Mucosa of stomach (tissue), 1 donor: ENCODE results near the gene LRMDA.

Source experiments
- H3K27me3 ChIP-seq: one replicate; pipeline ENCODE4 v1.7.0; 2013; ENCODE audit warnings: mild to moderate bottlenecking, low read length; ENCODE audit not compliant: control insufficient read depth, insufficient read depth
- H3K36me3 ChIP-seq: one replicate; pipeline ENCODE4 v1.7.0; 2013; ENCODE audit warnings: low read length; ENCODE audit not compliant: control insufficient read depth, insufficient read depth
- H3K4me1 ChIP-seq: one replicate; pipeline ENCODE4 v1.7.0; 2013; ENCODE audit warnings: mild to moderate bottlenecking, low read length; ENCODE audit not compliant: control insufficient read depth, insufficient read depth
- H3K4me3 ChIP-seq: one replicate; pipeline ENCODE4 v1.7.0; 2013; ENCODE audit warnings: low read length
- H3K9ac ChIP-seq: one replicate; pipeline ENCODE4 v1.7.0; 2013; ENCODE audit warnings: mild to moderate bottlenecking, low read length, moderate library complexity
- H3K9me3 ChIP-seq: one replicate; pipeline ENCODE4 v1.7.0; 2013; ENCODE audit warnings: mild to moderate bottlenecking, low read length, moderate library complexity; ENCODE audit not compliant: control insufficient read depth
- donor health status: Pancreatic carcinoma.

Gene LRMDA

GRCh38 chr10:76248649-76249200 lies 817.3 kb downstream of the LRMDA start:
- Histone ChIP-seq H3K4me1 (no peaks in the 10 kb centered on the region), H3K9me3 (no peaks in the 10 kb centered on the region), H3K9ac (no peak overlapping the region), H3K36me3 (no peaks in the 10 kb centered on the region), H3K27me3 (no peaks in the 10 kb centered on the region), H3K4me3 (no peak overlapping the region)

GRCh38 chr10:76251841-76252671 lies 820.6 kb downstream of the LRMDA start:
- no peak overlapping the region for H3K4me3 ChIP-seq
- H3K27me3 ChIP-seq, result no peaks in the 10 kb centered on the region
- no peaks in the 10 kb centered on the region for H3K36me3 ChIP-seq
- no peak overlapping the region for H3K9ac ChIP-seq
- no peaks in the 10 kb centered on the region for H3K4me1 ChIP-seq
- no peaks in the 10 kb centered on the region for H3K9me3 ChIP-seq

GRCh38 chr10:76252733-76253132 lies 821.3 kb downstream of the LRMDA start:
- Histone ChIP-seq H3K4me1 (no peaks in the 10 kb centered on the region), H3K27me3 (no peaks in the 10 kb centered on the region), H3K9ac (no peak overlapping the region), H3K9me3 (no peaks in the 10 kb centered on the region), H3K4me3 (no peak overlapping the region), H3K36me3 (no peaks in the 10 kb centered on the region)

- Histone ChIP-seq H3K4me3 (no peak overlapping the region), H3K36me3 (no peaks in the 10 kb centered on the region), H3K4me1 (no peaks in the 10 kb centered on the region), H3K27me3 (no peaks in the 10 kb centered on the region), H3K9ac (no peak overlapping the region), H3K9me3 (no peaks in the 10 kb centered on the region)
These were observed 823.8 kb downstream of the LRMDA start for GRCh38 chr10:76255241-76255640.

GRCh38 chr10:76257816-76258215 lies 826.4 kb downstream of the LRMDA start:
- Histone ChIP-seq H3K36me3 (no peaks in the 10 kb centered on the region), H3K27me3 (no peaks in the 10 kb centered on the region), H3K4me1 (no peaks in the 10 kb centered on the region), H3K9ac (no peak overlapping the region), H3K9me3 (no peaks in the 10 kb centered on the region), H3K4me3 (no peak overlapping the region)

- Histone ChIP-seq H3K36me3 (no peaks in the 10 kb centered on the region), H3K4me1 (no peaks in the 10 kb centered on the region), H3K4me3 (no peak overlapping the region), H3K9me3 (no peaks in the 10 kb centered on the region), H3K27me3 (no peaks in the 10 kb centered on the region), H3K9ac (no peak overlapping the region)
These were observed 834.2 kb downstream of the LRMDA start for GRCh38 chr10:76265441-76266113.

- no peaks in the 10 kb centered on the region for H3K36me3 ChIP-seq
- no peak overlapping the region for H3K4me3 ChIP-seq
- H3K9me3 ChIP-seq, result no peaks in the 10 kb centered on the region
- no peaks in the 10 kb centered on the region for H3K27me3 ChIP-seq
- no peak overlapping the region for H3K9ac ChIP-seq
- H3K4me1 ChIP-seq, result no peaks in the 10 kb centered on the region
These were observed 837.1 kb downstream of the LRMDA start for GRCh38 chr10:76268530-76268929.

GRCh38 chr10:76268954-76269353 lies 837.5 kb downstream of the LRMDA start:
- no peaks in the 10 kb centered on the region for H3K4me1 ChIP-seq
- no peaks in the 10 kb centered on the region for H3K36me3 ChIP-seq
- no peaks in the 10 kb centered on the region for H3K27me3 ChIP-seq
- H3K9ac ChIP-seq, result no peak overlapping the region
- no peaks in the 10 kb centered on the region for H3K9me3 ChIP-seq
- no peak overlapping the region for H3K4me3 ChIP-seq

GRCh38 chr10:76270464-76270863 lies 839.0 kb downstream of the LRMDA start:
- no peaks in the 10 kb centered on the region for H3K4me1 ChIP-seq
- no peak overlapping the region for H3K4me3 ChIP-seq
- no peaks in the 10 kb centered on the region for H3K9me3 ChIP-seq
- H3K36me3 ChIP-seq, result no peaks in the 10 kb centered on the region
- no peaks in the 10 kb centered on the region for H3K27me3 ChIP-seq
- H3K9ac ChIP-seq, result no peak overlapping the region

GRCh38 chr10:76274933-76275332 lies 843.5 kb downstream of the LRMDA start:
- Histone ChIP-seq H3K4me3 (no peak overlapping the region), H3K4me1 (no peaks in the 10 kb centered on the region), H3K27me3 (no peaks in the 10 kb centered on the region), H3K9me3 (no peaks in the 10 kb centered on the region), H3K36me3 (no peaks in the 10 kb centered on the region), H3K9ac (no peak overlapping the region)

- Histone ChIP-seq H3K27me3 (no peaks in the 10 kb centered on the region), H3K36me3 (no peaks in the 10 kb centered on the region), H3K9ac (no peak overlapping the region), H3K4me1 (peaks cover 14% of the 10 kb centered on the region), H3K9me3 (no peaks in the 10 kb centered on the region), H3K4me3 (no peak overlapping the region)
These were observed 847.5 kb downstream of the LRMDA start for GRCh38 chr10:76278811-76279460.

- Histone ChIP-seq H3K36me3 (no peaks in the 10 kb centered on the region), H3K9me3 (no peaks in the 10 kb centered on the region), H3K27me3 (no peaks in the 10 kb centered on the region), H3K9ac (no peak overlapping the region), H3K4me1 (peaks cover 14% of the 10 kb centered on the region), H3K4me3 (no peak overlapping the region)
These were observed 850.2 kb downstream of the LRMDA start for GRCh38 chr10:76281659-76282058.
